GM12801 (cell line): ENCODE data around the gene GPR148.

ENCODE experiments used
- TF ChIP-seq, protein P1 (sequence below): IDR thresholded peaks from one replicate; pipeline ENCODE4 v1.5.1; 2011; ENCODE audit warnings: control low read depth; ENCODE audit not compliant: insufficient read length; ENCODE audit errors: extremely low read depth

GPR148 gene

DNA sequence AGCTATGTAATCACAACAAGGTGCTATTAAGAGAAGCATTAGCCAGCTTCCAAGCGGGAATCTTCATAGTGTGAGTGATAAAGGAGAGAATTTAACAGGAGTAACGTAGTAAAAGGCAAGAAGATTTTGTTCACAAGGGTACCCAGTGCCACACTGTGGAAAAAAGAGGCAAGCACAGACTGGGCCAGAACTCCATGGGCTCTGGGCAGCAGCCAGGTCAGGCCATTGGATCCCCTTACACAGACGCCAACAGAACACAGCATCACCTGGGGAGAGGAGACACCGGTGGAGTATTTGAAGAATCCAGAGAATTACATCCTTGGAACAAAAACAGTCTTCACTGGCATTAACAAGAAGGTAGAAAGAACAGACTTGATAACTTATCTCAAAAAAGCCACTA, 47.7 kb downstream of the GPR148 start:
- TF ChIP-seq, protein P1, sequence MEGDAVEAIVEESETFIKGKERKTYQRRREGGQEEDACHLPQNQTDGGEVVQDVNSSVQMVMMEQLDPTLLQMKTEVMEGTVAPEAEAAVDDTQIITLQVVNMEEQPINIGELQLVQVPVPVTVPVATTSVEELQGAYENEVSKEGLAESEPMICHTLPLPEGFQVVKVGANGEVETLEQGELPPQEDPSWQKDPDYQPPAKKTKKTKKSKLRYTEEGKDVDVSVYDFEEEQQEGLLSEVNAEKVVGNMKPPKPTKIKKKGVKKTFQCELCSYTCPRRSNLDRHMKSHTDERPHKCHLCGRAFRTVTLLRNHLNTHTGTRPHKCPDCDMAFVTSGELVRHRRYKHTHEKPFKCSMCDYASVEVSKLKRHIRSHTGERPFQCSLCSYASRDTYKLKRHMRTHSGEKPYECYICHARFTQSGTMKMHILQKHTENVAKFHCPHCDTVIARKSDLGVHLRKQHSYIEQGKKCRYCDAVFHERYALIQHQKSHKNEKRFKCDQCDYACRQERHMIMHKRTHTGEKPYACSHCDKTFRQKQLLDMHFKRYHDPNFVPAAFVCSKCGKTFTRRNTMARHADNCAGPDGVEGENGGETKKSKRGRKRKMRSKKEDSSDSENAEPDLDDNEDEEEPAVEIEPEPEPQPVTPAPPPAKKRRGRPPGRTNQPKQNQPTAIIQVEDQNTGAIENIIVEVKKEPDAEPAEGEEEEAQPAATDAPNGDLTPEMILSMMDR = no peak

DNA sequence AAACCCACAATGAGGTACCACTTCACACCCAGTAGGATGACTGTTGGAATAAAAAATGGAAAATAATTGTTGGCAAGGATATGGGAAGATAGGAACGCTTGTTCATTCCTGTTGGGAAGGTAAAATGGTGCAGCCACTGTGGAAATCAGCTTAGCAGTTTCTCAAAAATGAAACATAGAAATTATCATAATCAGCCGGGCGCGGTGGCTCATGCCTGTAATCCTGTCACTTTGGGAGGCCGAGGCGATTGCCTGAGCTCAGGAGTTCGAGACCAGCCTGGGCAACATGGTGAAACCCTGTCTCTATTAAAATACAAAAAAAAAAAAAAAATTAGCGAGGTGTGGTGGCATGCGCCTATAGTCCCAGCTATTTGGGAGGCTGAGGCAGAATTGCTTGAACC, 49.9 kb downstream of the GPR148 start:
- TF ChIP-seq, protein P1 = no peak
